Activated CD8-positive, alpha-beta T cell treated with anti-CD3 and anti-CD28 coated beads, Interleukin-2, amount 10 ng/mL, durations not matched to agents 7 days and 5 days (primary cell): Measurements from ENCODE around the gene ROBO2. TPM values are rescaled to one million over a fixed set of nuclear protein-coding genes. Genes with fewer than 3 reads are reported as not detected.

Experiments used
- ATAC-seq: fragments of 150-1000 bp; cut with Tn5 transposase; one replicate; pipeline ENCODE4 v1.10.0; 2021; ENCODE audit warnings: moderate library complexity
- CTCF ChIA-PET: fragments of 350-600 bp; sonication (Branson Sonifier 250); formaldehyde crosslinking; loops from one replicate; lab custom pipeline; 2021; ENCODE audit warnings: antibody characterized with exemption; lab: Charles Lee
- POLR2A ChIA-PET: fragments of 350-600 bp; sonication (Branson Sonifier 250); formaldehyde crosslinking; loops from one replicate; lab custom pipeline; 2021; ENCODE audit warnings: antibody characterized with exemption; lab: Charles Lee
- DNase-seq: peaks from one replicate; pipeline ENCODE4 v3.0.0-alpha.2; 2020
- H3K27ac Mint-ChIP-seq: one replicate; pipeline ENCODE4 v1.8.0; 2021; ENCODE audit warnings: mild to moderate bottlenecking, mixed read lengths
- H3K27me3 Mint-ChIP-seq: one replicate; pipeline ENCODE4 v1.8.0; 2021; ENCODE audit warnings: low read depth, mixed read lengths
- H3K36me3 Mint-ChIP-seq: one replicate; pipeline ENCODE4 v1.8.0; 2021; ENCODE audit warnings: low read depth, mixed read lengths
- H3K4me1 Mint-ChIP-seq: one replicate; pipeline ENCODE4 v1.8.0; 2021; ENCODE audit warnings: low read depth, mixed read lengths
- H3K4me3 Mint-ChIP-seq: one replicate; pipeline ENCODE4 v1.8.0; 2021; ENCODE audit warnings: mild to moderate bottlenecking, mixed read lengths
- H3K9me3 Mint-ChIP-seq: one replicate; pipeline ENCODE4 v1.8.0; 2022; ENCODE audit warnings: mixed read lengths; ENCODE audit not compliant: insufficient read depth
- total RNA-seq, 2 experiments: library from RNA; stranded (reverse); gene quantifications; one replicate each; pipeline ENCODE4 v1.2.3, GENCODE V29; 2021

Gene ROBO2
- total RNA-seq, 2 experiments from 2014 or later: not detected

GRCh38 chr3:77059354-77059753 is 19.5 kb downstream of the ROBO2 start:
- ATAC-seq: no peak
- Mint-ChIP-seq H3K4me1 (no peaks in the 10 kb centered on the region), H3K27me3 (no peaks in the 10 kb centered on the region), H3K36me3 (no peaks in the 10 kb centered on the region), H3K9me3 (peaks cover 13% of the 10 kb centered on the region), H3K27ac (no peak overlapping the region), H3K4me3 (no peak overlapping the region)
- no peak for DNase-seq
- CTCF ChIA-PET: no interaction called here
- POLR2A ChIA-PET: no interaction called here

DNA sequence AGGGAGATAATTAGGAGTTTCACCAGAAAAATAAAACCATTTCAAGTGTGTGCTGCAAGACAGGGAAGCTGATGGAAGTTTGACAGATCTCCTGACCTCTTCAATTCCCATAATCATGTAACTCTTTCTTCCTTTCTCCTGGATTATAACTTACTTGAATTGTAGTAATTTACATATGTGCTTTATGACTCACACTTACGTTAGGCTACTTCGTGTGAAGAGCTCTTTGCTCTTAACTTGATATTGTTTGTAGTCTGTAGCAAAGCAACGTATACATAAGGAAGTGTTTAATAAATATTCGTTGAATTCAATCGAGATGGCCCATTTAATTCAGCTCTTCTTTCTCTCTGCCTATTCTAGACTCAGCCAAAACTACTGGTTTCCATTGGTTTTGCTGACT is 23.5 kb downstream of the ROBO2 start:
- DNase-seq (no peak), ATAC-seq (no peak)
- Mint-ChIP-seq H3K4me1 (no peaks in the 10 kb centered on the region), H3K9me3 (peaks cover 9% of the 10 kb centered on the region), H3K4me3 (no peak overlapping the region), H3K27me3 (no peaks in the 10 kb centered on the region), H3K36me3 (no peaks in the 10 kb centered on the region), H3K27ac (no peak overlapping the region)
- CTCF ChIA-PET: no interaction called here
- POLR2A ChIA-PET: no interaction called here

- H3K9me3 Mint-ChIP-seq: peaks cover 9% of the 10 kb centered on the region
- no peak for DNase-seq
- no peak for ATAC-seq
- H3K36me3 Mint-ChIP-seq: no peaks in the 10 kb centered on the region
- no peaks in the 10 kb centered on the region for H3K4me1 Mint-ChIP-seq
- H3K27me3 Mint-ChIP-seq: no peaks in the 10 kb centered on the region
- CTCF ChIA-PET: no interaction called here
- no peak overlapping the region for H3K27ac Mint-ChIP-seq
- POLR2A ChIA-PET: no interaction called here
- H3K4me3 Mint-ChIP-seq: no peak overlapping the region
These were observed 25.9 kb downstream of the ROBO2 start for GRCh38 chr3:77065750-77066149.

DNA sequence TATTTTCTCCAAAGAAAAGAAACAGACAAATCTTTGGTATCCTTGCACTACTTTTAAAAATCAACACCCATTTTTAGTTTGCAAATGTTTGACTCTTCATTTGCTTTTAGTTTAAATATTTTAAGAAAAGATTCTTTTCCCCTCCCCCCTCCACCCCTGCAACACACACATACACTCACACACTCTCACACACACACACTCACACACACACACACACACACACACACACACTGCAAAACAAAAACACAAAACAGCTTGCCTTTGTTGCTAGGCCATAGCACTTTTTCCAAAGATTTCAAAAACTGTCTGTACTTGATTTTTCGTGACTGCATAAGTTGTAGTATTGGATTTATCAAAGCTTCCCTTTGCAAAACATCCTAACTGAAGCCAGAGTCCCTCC is 26.9 kb downstream of the ROBO2 start:
- H3K9me3 Mint-ChIP-seq: peaks cover 9% of the 10 kb centered on the region
- no peak for DNase-seq
- no peak overlapping the region for H3K4me3 Mint-ChIP-seq
- no peaks in the 10 kb centered on the region for H3K27me3 Mint-ChIP-seq
- POLR2A ChIA-PET: no interaction called here
- CTCF ChIA-PET: no interaction called here
- ATAC-seq: no peak
- no peak overlapping the region for H3K27ac Mint-ChIP-seq
- H3K4me1 Mint-ChIP-seq: no peaks in the 10 kb centered on the region
- H3K36me3 Mint-ChIP-seq: no peaks in the 10 kb centered on the region

GRCh38 chr3:77068808-77069207 is 28.9 kb downstream of the ROBO2 start:
- ChIA-PET CTCF (no interaction called here), POLR2A (interaction anchor here (0.6 kb wide), 1 partner anchor 1430 kb away, joined by 3 read pairs; no protein-coding TSS in a partner anchor)
- DNase-seq (no peak), ATAC-seq (no peak)
- Mint-ChIP-seq H3K4me3 (no peak overlapping the region), H3K27me3 (no peaks in the 10 kb centered on the region), H3K4me1 (no peaks in the 10 kb centered on the region), H3K36me3 (no peaks in the 10 kb centered on the region), H3K27ac (no peak overlapping the region), H3K9me3 (peaks cover under 1% of the 10 kb centered on the region)

DNA sequence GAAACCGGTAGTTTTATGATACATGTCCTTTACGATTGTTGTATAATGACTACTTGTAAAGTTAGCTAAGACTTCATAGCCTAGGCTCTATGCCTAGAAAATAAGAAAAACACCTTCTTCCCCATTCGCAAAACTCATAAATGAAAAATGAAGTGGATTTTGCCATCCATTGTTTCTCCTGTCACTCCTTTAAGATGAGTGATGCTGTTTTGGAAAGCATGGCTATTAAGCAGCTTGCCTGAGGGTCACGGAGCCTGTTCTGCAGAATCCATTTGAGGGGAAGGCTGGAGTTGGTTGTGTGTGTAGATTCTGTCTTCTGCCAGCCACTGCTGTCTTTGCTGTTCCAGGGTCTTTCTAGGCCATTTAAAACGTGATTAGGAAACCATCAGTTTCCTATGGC is 31.5 kb downstream of the ROBO2 start:
- ATAC-seq (no peak), DNase-seq (no peak)
- H3K9me3 Mint-ChIP-seq: no peaks in the 10 kb centered on the region
- ChIA-PET CTCF (no interaction called here), POLR2A (no interaction called here)
- no peaks in the 10 kb centered on the region for H3K36me3 Mint-ChIP-seq
- no peak overlapping the region for H3K27ac Mint-ChIP-seq
- no peak overlapping the region for H3K4me3 Mint-ChIP-seq
- H3K4me1 Mint-ChIP-seq: no peaks in the 10 kb centered on the region
- no peaks in the 10 kb centered on the region for H3K27me3 Mint-ChIP-seq

DNA sequence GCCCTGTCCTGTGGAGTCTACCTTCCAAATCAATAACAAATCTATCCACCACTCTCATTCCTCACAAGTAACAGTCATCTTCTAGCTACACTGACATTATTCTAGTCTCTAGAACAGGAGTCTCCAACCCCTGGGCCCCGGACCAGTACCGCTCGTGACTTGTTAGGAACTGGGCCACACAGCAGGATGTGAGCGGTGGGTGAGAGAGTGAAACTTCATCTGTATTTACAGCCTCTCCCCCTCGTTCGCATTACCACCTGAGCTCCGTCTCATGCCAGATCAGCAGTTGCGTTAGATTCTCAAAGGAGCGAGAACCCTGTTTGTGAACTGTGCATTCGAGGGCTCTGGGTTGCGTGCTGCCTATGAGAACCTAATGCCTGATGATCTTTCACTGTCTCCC is 31.9 kb downstream of the ROBO2 start:
- ChIA-PET POLR2A (no interaction called here), CTCF (no interaction called here)
- Mint-ChIP-seq H3K9me3 (no peaks in the 10 kb centered on the region), H3K4me3 (no peak overlapping the region), H3K4me1 (no peaks in the 10 kb centered on the region), H3K36me3 (no peaks in the 10 kb centered on the region), H3K27me3 (no peaks in the 10 kb centered on the region), H3K27ac (no peak overlapping the region)
- ATAC-seq (no peak), DNase-seq (no peak)

GRCh38 chr3:77072232-77072631 is 32.3 kb downstream of the ROBO2 start:
- DNase-seq (no peak), ATAC-seq (no peak)
- ChIA-PET CTCF (no interaction called here), POLR2A (no interaction called here)
- H3K9me3 Mint-ChIP-seq: no peaks in the 10 kb centered on the region
- no peak overlapping the region for H3K4me3 Mint-ChIP-seq
- no peaks in the 10 kb centered on the region for H3K36me3 Mint-ChIP-seq
- no peak overlapping the region for H3K27ac Mint-ChIP-seq
- H3K27me3 Mint-ChIP-seq: no peaks in the 10 kb centered on the region
- H3K4me1 Mint-ChIP-seq: no peaks in the 10 kb centered on the region

- H3K4me1 Mint-ChIP-seq: no peaks in the 10 kb centered on the region
- no peaks in the 10 kb centered on the region for H3K36me3 Mint-ChIP-seq
- no peak overlapping the region for H3K4me3 Mint-ChIP-seq
- POLR2A ChIA-PET: no interaction called here
- no peaks in the 10 kb centered on the region for H3K27me3 Mint-ChIP-seq
- H3K27ac Mint-ChIP-seq: no peak overlapping the region
- ATAC-seq: no peak
- no peaks in the 10 kb centered on the region for H3K9me3 Mint-ChIP-seq
- no peak for DNase-seq
- CTCF ChIA-PET: no interaction called here
These were observed 38.4 kb downstream of the ROBO2 start for GRCh38 chr3:77078279-77078678.

DNA sequence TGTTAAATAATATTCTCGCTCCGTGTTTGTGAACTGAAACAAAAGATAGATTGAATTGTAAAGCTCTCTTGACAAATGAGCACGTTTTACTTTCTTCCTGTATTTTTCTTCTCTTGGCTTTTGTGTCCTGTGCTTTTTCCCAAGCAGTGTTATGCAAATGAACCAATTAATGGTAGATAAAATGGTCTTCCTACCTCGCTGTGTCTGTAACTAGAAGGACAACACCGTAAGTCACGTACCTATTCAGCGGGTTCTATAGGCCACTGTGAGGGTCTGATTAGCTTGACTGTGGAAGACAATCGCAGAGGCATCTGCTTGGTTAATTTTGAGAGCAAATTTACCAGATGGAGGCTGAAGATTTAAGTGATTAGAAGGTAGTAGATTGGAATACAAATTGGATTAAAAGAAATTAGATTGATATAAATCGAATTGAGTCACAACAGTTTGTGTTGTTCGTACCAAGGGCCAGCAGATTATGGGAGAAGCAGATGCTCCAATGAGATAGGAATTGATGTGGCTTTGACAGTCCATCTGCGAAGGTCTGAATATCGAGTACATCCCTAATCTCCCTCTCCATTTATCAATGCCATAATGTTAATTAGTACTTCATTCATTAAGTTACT is 40.2 kb downstream of the ROBO2 start:
- CTCF ChIA-PET: no interaction called here
- Mint-ChIP-seq H3K27me3 (no peaks in the 10 kb centered on the region), H3K4me3 (no peak overlapping the region), H3K36me3 (no peaks in the 10 kb centered on the region), H3K9me3 (no peaks in the 10 kb centered on the region), H3K4me1 (no peaks in the 10 kb centered on the region), H3K27ac (no peak overlapping the region)
- no peak for ATAC-seq
- DNase-seq: no peak
- POLR2A ChIA-PET: no interaction called here

- Mint-ChIP-seq H3K9me3 (no peaks in the 10 kb centered on the region), H3K36me3 (no peaks in the 10 kb centered on the region), H3K4me1 (no peaks in the 10 kb centered on the region), H3K27ac (no peak overlapping the region), H3K4me3 (no peak overlapping the region), H3K27me3 (no peaks in the 10 kb centered on the region)
- CTCF ChIA-PET: no interaction called here
- POLR2A ChIA-PET: no interaction called here
- DNase-seq: no peak
- no peak for ATAC-seq
These were observed 41.4 kb downstream of the ROBO2 start for GRCh38 chr3:77081240-77081661.

- ChIA-PET CTCF (no interaction called here), POLR2A (no interaction called here)
- no peaks in the 10 kb centered on the region for H3K4me1 Mint-ChIP-seq
- no peaks in the 10 kb centered on the region for H3K9me3 Mint-ChIP-seq
- H3K36me3 Mint-ChIP-seq: no peaks in the 10 kb centered on the region
- H3K4me3 Mint-ChIP-seq: no peak overlapping the region
- DNase-seq (no peak), ATAC-seq (no peak)
- H3K27me3 Mint-ChIP-seq: no peaks in the 10 kb centered on the region
- no peak overlapping the region for H3K27ac Mint-ChIP-seq
These were observed 44.6 kb downstream of the ROBO2 start for GRCh38 chr3:77084511-77084910.

DNA sequence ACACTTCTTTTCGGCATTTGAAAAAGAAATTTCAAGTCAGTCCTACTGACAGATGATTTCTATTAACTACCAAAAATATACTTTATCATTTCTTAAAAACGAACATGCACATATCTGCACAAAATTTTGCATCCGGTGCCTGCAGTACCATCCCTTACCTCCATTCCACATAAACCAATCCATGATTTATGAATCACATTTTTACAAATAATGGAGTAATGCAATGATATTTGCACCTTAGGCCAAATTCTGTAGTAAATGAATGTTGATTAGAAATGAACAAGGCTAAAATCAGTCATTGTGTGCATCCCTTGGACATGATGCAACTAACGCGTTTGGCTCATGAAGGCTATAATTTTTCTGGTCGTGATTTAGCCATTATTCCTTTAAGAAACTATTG is 46.5 kb downstream of the ROBO2 start:
- Mint-ChIP-seq H3K9me3 (no peaks in the 10 kb centered on the region), H3K4me1 (no peaks in the 10 kb centered on the region), H3K27ac (no peak overlapping the region), H3K36me3 (no peaks in the 10 kb centered on the region), H3K27me3 (no peaks in the 10 kb centered on the region), H3K4me3 (no peak overlapping the region)
- ChIA-PET CTCF (no interaction called here), POLR2A (no interaction called here)
- no peak for DNase-seq
- no peak for ATAC-seq
